NCI-H2227 (cell line): ENCODE measurements around the gene EFCAB6.
A peak's percentile ranks its signal among the peaks of the same experiment; 100 is the strongest.

Source experiments
- DNase-seq: peaks from one replicate; lab custom pipeline; 2025; ENCODE audit not compliant: unreplicated experiment; lab: John Stamatoyannopoulos, UW

Gene EFCAB6

DNA sequence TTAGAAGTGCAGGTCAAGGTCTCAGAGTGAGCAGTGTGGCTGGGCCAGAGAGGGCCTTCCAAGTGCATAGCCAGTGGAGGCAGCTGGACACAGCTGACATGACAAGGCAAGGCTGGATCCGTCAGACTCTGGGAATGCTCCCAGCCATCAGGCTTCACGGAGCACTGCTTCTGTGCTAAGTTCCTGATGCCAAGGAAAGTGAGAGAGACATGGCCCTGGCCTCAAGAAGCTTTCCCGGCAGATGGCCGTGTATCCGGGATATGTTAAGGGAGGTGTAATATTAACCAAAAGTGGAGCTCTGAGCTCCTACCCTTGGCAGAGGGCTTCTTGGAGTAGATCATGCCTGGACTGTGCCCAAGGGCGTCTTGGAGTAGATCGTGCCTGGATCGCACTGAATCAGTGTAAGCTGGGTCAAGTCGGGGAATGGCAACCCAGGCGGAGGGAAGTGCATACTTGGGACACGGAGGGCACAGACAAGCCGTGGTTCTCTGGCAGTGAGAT is 7.4 kb upstream of the EFCAB6 start:
- no peak for DNase-seq

DNA sequence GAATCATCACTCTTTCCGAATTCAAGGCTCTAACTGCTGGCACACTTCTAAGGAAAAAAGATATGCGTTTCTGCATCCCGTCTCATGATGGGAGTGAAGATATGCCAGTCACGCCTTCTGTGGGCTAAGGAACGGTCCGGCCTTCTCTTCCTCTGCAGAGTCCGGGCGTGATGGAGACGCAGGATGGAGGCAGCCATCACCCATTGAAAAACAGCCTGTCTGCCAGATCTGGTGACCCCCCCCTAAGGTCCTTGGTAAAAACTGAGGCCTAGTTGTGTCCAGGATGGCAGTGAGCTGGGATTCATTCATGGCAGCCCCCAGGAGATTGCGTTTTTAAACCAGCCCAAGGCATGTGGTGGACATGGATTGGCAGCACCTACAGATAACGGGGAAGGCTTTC is 6.9 kb upstream of the EFCAB6 start:
- DNase-seq = no peak

DNA sequence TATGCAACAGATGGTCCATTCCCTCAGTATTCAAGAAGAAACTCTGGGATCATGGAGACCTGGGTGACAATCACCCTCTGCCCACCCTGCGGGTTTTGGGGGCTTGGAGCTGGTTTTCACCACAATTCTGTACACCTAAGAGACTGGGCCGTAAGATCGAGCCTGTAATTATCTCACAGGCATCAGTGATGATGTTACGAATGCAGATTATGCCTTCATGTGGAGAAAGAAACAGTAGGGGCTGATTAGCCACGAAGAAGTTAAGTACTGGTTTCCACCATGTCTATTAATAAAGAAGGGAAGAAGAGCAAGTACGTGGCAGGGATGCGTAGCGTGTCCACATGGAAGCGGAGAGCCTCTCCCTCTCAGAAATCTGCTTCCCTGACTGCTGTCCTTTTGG is 5.3 kb upstream of the EFCAB6 start:
- DNase-seq = no peak

DNA sequence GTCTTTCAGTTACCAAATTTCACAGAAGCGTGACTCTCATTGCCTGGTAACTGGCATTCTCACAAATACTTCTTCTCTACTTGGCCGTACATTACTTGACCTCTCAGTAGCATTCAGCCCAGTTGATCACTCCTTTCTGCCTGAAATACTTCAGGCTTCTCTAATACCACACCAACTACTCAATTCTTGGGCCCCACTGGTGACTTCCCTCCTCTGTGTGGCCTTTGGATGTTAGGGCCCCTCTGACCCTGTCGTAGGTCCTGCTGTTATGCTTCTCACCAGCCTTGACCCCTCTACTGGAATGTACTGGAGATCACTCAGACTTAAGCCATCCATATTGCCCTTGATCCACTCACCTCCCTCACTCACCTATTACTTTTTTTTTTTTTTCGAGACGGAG is 2.2 kb upstream of the EFCAB6 start:
- no peak for DNase-seq

DNA sequence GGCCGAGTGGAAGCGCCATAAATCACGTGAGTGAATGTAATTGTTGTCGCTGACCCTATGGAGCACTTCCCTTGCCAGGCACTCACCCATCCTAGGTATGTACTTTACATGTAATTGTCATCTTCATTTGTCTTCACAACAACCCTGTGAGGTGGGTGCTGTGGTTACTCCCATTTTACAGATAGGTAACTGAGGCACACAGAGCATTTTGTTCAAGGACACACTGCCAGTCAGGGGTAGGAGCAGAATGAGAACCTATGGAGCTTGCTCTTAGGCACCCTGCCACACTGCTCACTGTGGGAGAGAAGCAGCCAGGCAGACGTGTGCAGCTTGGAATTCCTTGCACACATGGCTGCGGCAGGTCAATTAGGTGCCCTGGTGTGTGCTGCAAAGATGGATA is 785 bp upstream of the EFCAB6 start:
- no peak for DNase-seq

DNA sequence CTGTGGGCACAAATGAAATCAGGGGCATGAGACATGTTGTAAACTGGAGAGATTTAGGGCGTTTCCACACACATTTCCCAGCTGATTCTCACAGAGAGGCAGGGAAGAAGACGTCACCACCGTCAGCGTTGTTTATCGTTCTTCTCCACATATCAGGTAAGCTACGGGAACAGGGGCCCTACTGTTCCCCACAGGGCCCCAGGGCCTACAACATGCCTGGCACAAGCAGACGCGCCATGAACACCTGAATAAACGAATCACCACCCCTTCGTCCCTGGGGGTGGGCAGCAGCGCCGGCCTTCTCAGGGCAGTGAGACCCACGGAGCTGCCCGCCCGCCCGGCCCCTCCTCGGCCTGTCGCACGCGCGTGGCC is 342 bp downstream of the EFCAB6 start:
- no peak for DNase-seq

DNA sequence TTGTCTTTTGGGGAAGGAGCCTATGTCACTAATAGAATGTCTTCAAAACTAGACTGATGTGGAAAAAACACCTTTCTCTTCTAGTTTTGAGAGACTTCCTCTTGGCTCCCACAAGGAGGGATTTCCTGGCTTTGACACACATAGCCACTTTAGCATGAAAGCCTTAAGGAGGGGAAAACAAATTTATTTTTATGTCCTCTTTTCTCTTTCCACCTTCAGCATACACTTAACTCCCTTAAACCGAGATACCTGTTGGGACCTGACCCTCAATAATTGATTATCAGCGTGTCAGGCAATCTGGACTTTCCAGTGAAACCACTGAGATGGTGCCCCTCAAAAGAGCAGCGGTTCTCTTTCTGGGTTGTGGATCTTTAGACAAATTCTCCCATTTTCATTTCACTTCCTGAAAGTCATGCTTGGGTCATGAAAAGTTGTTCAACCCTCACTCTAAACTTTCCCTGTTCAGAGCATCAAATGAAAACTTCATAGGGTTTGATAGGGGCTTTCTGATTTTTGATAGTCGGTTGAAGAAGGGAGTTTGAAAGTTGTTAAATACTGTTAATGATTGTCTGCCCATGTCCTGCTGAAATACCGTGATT is 9.1 kb downstream of the EFCAB6 start:
- no peak for DNase-seq

GRCh38 chr22:43800970-43801369 is 11.1 kb downstream of the EFCAB6 start:
- no peak for DNase-seq

- no peak for DNase-seq
Measured at GRCh38 chr22:43798492-43798891, 13.6 kb downstream of the EFCAB6 start.

DNA sequence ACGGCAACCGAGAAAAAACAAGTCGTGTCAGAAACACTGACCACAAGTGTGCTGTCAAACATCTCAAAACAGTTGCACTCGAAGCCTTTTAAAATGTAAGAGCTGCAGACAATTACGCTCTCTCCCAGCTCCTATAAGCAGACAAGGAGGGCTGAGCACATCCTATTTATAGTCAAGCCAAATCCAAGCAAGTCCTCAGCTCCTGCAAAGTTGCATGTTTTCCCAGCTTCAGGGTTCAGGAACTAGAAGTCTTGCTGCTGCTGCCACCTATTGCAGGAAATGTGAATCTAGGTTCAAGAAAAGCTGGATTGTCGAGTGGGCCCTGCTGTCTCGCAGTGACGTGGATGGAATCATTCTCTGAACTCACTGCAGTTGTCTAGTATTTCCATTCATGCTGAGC is 15.5 kb downstream of the EFCAB6 start:
- peak; percentile 3 for DNase-seq

GRCh38 chr22:43795320-43795719 is 16.8 kb downstream of the EFCAB6 start:
- DNase-seq = no peak

DNA sequence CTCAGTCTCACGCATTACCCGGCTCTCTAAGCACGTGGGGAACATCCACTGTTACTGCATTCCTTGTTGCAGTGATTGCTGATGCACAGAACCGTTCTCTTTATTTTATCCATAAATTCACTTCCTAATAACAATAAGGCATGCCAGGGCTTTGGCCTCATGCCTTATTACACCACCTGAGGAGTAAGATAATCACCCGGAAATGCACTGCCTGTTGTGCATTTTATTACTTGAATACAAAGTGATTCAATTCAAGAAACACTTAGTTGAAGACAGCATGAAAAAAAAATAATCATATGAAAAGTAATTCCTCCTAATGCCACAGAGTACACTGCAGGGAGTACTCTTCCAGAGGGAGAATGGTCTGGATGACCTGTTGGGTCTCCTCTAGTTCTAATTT is 19.2 kb downstream of the EFCAB6 start:
- no peak for DNase-seq

DNA sequence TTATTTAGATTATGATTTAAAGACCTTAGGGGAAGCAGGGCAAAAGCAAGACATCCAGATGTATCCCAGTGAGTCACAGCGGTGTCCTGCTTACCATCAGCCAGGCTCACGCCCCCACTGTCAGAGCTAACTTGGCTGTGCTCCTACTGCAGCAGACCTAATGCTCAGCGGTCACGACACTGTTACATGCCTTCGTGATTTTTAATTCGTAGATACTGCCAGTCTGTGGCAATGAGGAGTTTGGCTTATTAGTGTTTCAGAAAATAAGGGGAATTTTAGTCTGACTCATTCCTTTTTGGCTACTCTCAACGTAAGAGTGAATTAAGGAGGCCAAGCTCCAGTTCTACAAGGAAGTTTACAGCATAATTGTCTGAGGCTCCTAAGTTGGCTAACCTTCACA is 22.7 kb downstream of the EFCAB6 start:
- DNase-seq = no peak

DNA sequence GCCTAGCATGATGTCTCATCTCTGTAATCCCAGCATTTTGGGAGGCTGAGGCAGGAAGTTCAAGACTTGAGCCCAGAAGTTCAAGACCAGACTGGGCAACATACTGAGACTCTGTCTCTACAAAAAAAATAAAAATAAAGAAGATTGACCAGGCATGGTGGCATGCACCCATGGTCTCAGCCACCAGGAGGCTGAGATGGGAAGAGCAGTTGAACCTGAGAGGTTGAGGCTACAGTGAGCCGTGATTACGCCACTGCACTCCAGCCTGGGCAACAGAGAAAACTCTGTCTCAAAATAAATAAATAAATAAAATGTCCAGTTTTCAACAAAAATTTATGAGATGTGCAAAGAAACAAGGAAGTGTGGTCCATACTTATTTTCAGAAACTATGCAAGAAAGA is 28.3 kb downstream of the EFCAB6 start:
- no peak for DNase-seq

DNA sequence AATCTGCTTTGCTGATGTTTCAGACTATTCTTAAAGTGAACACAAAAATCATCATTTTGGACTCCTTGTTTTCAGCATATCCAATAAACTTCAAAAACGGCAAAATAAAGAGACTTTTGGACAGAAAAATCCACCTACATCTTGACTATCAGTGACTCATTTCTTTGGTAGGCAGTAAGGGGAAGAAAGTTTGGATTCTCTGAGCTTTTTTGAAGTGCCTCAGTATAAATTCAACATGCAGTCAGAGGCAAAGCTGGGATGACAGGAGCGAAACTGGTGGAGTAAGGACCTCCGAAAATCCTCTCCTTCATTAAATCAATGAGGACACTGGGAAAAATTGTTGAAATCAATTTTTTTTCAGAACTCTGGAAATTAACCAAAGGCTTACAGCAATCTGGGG is 29.7 kb downstream of the EFCAB6 start:
- DNase-seq = no peak

DNA sequence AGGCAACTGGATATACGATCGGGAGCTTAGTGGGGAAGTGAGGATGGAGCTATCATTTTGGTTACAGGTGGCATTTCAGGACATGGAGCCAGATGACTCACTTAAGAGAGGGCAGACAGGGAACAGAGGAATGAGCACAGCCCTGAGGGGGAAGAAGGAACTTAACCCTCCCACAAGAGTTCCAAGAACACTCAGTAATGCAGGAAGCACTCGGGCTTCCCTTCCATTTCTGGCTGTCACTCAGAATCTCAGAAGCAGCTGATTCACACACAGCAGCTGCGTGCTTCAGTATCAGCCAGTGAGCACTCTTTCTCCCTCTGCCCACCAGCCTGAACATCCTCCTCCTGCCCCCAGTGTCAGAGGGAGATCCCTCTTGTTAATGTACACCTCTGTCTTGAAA is 34.8 kb downstream of the EFCAB6 start:
- DNase-seq = no peak

DNA sequence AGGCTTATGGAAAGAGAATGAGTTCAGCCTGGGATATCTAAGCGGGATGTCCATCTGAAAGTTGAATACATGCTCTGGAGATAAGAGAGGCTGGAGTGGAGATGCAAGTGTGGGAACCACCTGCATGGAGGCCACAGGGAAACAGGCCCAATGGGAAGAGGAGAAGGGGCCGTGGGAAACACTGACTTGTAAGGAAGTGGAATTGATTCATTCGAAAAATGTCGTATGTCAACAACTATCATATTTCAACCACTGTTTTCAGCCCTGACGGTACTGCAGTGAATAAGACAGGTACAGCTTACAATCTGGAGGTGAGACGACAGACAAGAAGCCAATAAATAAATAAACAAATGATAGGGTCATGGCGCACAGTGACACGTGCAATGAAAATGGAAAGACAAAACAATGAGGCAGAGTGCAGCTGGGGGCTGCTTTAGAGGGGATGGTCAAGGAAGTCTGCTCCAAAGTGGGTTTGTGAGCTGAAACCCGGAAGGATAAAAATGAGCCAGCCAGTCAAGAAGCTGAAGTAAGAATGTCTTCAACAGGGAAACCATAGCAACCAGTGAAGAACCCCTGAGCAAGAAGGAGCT is 35.9 kb downstream of the EFCAB6 start:
- DNase-seq = no peak

- DNase-seq = no peak
Measured at GRCh38 chr22:43774318-43774915, 37.7 kb downstream of the EFCAB6 start.

GRCh38 chr22:43772831-43773230 is 39.3 kb downstream of the EFCAB6 start:
- no peak for DNase-seq

GRCh38 chr22:43755452-43755851 is 56.7 kb downstream of the EFCAB6 start:
- DNase-seq = no peak

DNA sequence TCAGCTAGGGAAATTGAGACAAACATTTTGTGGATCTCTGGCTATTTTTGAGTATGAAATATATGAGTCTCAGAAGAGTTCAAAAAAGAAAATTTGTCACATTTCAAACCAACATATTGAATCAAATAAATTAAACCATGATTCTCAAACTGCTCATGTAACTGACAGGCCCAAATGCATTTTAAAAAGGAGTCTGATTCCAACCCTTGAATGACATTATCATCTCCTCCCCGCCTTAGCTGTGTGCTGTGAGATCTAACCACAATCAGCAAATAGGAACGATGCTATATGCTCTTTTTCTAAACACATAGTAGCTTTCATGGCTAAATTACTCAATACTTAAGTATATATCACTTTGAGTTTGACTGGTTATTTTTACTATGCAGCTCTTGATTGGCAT is 57.1 kb downstream of the EFCAB6 start:
- DNase-seq = no peak

GRCh38 chr22:43754176-43754575 is 57.9 kb downstream of the EFCAB6 start:
- no peak for DNase-seq

- DNase-seq = no peak
Measured at GRCh38 chr22:43753688-43754087, 58.4 kb downstream of the EFCAB6 start.
